GM19023 (cell line): ENCODE results near the gene USP16.
"Not testable (repeated sequence)": the region's sequence is repeated elsewhere in the genome, so short reads cannot be mapped to it uniquely, and the experiment has no call there.

Source experiments
- ATAC-seq: cut with Tn5 transposase; IDR thresholded peaks from one replicate; pipeline ENCODE4 v1.9.1; 2021; ENCODE audit warnings: mild to moderate bottlenecking, moderate library complexity; ENCODE audit not compliant: unreplicated experiment

Gene USP16

GRCh38 chr21:29030909-29031308 lies 6.4 kb downstream of the USP16 start:
- ATAC-seq: no peak

GRCh38 chr21:29033301-29033700 lies 8.8 kb downstream of the USP16 start:
- ATAC-seq: no peak

- no peak for ATAC-seq
Measured at GRCh38 chr21:29033871-29034270, 9.4 kb downstream of the USP16 start.

- no peak for ATAC-seq
Measured at GRCh38 chr21:29034678-29035077, 10.2 kb downstream of the USP16 start.

- no peak for ATAC-seq
Measured at GRCh38 chr21:29052224-29052623, 27.8 kb downstream of the USP16 start.

GRCh38 chr21:29053011-29053553 lies 28.6 kb downstream of the USP16 start:
- no peak for ATAC-seq

GRCh38 chr21:29053656-29054055 lies 29.2 kb downstream of the USP16 start:
- no peak for ATAC-seq

GRCh38 chr21:29055080-29055479 lies 30.6 kb downstream of the USP16 start:
- ATAC-seq: no peak

GRCh38 chr21:29056005-29056404 lies 31.5 kb downstream of the USP16 start:
- ATAC-seq: no peak

- ATAC-seq: no peak
Measured at GRCh38 chr21:29056538-29057050, 32.1 kb downstream of the USP16 start.

- ATAC-seq: peak; percentile 97
Measured at GRCh38 chr21:29064850-29065481, 40.5 kb downstream of the USP16 start.

- ATAC-seq: no peak
Measured at GRCh38 chr21:29072873-29073221, 48.4 kb downstream of the USP16 start.

GRCh38 chr21:29073222-29074006 lies 48.9 kb downstream of the USP16 start, which contains the start of gene CCT8:
Gene CCT8, minus strand, starts transcription at chr21:29073648. Its CDS starts 58 bp downstream, at chr21:29073590.
- ATAC-seq: peak; percentile 89

- ATAC-seq: peak; percentile 24
Measured at GRCh38 chr21:29074007-29074376, 49.5 kb downstream of the USP16 start.

GRCh38 chr21:29074783-29075182 lies 50.3 kb downstream of the USP16 start:
- ATAC-seq: no peak

- ATAC-seq: no peak
Measured at GRCh38 chr21:29075706-29076466, 51.4 kb downstream of the USP16 start.

- not testable (repeated sequence) for ATAC-seq
Measured at GRCh38 chr21:29076731-29077640, 52.5 kb downstream of the USP16 start.

GRCh38 chr21:29077651-29078090 lies 53.2 kb downstream of the USP16 start:
- no peak for ATAC-seq

- ATAC-seq: peak; percentile 51
Measured at GRCh38 chr21:29078869-29079767, 54.6 kb downstream of the USP16 start.
